Peyer's patch (tissue), 4 donors: ENCODE measurements around the gene KRT6C. TPM values are rescaled to one million over a fixed set of nuclear protein-coding genes. Genes with fewer than 3 reads are reported as not detected.
A peak's percentile ranks its signal among the peaks of the same experiment; 100 is the strongest.
"Not testable (repeated sequence)": the region's sequence is repeated elsewhere in the genome, so short reads cannot be mapped to it uniquely, and the experiment has no call there.

Source experiments
- DNase-seq, 3 donors: peaks; one replicate each; pipeline ENCODE4 v3.0.0-alpha.2; 2017 to 2019
- H3K27ac ChIP-seq, 4 donors: fragments of 200-600 bp; sonication (generic); one replicate each; pipeline ENCODE4 v1.5.1; 2016 to 2019
- H3K27me3 ChIP-seq, 2 donors: fragments of 200-600 bp; sonication (generic); one replicate each; pipeline ENCODE4 v1.5.1; 2019
- H3K36me3 ChIP-seq, 3 donors: fragments of 200-600 bp; sonication (generic); one replicate each; pipeline ENCODE4 v1.5.1; 2016 to 2019
- H3K4me1 ChIP-seq, 4 donors: fragments of 200-600 bp; sonication (generic); one replicate each; pipeline ENCODE4 v1.5.1; 2016 to 2019
- H3K4me3 ChIP-seq, 4 donors: fragments of 200-600 bp; sonication (generic); 1 replicate in 3 of 4; 2 replicates in 1 of 4; pipeline ENCODE4 v1.5.1; 2016 to 2019; ENCODE audit warnings: mild to moderate bottlenecking in 1 of 4
- H3K9me3 ChIP-seq, 4 donors: fragments of 200-600 bp; sonication (generic); one replicate each; pipeline ENCODE4 v1.5.1; 2016 to 2019; ENCODE audit warnings: mild to moderate bottlenecking in 1 of 4
- POLR2A ChIP-seq, 2 donors: fragments of 450-650 bp; IDR thresholded peaks; one replicate each; pipeline ENCODE4 v1.5.1; 2017; ENCODE audit warnings: antibody characterized with exemption in 2 of 2, mild to moderate bottlenecking in 2 of 2, moderate library complexity in 2 of 2
- total RNA-seq, 4 donors: library from RNA; depleted of rRNA; stranded (reverse); fragments of >200 nt; gene quantifications; one replicate each; pipeline ENCODE4 v1.1.0, GENCODE V29; 2016
- TF ChIP-seq, protein P1 (sequence below), 6 experiments: fragments of 450-650 bp in 4 of 6; fragments of 200-600 bp in 2 of 6; sonication (generic) in 1 of 6; IDR thresholded peaks; one replicate each; pipeline ENCODE4 v1.5.1; 2017 to 2019; ENCODE audit warnings: antibody characterized with exemption in 6 of 6, mild to moderate bottlenecking in 3 of 6, moderate library complexity in 1 of 6

The KRT6C gene
- total RNA-seq, 4 donors from 2014 or later: 0.67 TPM; not detected in 3

DNA sequence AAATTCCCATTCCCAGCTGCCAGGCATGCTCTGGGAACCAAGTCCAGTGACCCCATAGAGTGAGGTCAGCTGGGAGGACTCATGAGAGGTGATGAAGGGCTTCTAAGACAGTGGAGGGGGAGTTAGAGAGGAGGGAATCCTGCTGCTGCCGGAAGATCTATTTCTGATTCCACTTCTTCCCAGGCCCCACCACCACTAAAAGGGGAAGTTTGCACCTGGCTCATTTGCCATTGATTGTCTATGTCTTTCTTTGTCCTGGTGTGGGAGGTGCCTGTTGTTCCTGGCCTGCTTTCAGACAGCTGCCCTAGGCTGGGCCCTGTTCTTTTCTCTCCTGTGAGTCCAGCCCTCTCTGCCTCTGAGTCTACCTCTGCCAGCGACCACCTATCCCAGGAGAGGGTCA is 22.4 kb upstream of the KRT6C start:
- TF ChIP-seq, protein P1, sequence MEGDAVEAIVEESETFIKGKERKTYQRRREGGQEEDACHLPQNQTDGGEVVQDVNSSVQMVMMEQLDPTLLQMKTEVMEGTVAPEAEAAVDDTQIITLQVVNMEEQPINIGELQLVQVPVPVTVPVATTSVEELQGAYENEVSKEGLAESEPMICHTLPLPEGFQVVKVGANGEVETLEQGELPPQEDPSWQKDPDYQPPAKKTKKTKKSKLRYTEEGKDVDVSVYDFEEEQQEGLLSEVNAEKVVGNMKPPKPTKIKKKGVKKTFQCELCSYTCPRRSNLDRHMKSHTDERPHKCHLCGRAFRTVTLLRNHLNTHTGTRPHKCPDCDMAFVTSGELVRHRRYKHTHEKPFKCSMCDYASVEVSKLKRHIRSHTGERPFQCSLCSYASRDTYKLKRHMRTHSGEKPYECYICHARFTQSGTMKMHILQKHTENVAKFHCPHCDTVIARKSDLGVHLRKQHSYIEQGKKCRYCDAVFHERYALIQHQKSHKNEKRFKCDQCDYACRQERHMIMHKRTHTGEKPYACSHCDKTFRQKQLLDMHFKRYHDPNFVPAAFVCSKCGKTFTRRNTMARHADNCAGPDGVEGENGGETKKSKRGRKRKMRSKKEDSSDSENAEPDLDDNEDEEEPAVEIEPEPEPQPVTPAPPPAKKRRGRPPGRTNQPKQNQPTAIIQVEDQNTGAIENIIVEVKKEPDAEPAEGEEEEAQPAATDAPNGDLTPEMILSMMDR (IDR thresholded peaks at IDR 0.05): no peak
- no peak for TF ChIP-seq POLR2A (IDR thresholded peaks at IDR 0.05)
- H3K27ac ChIP-seq: no peak overlapping the region

DNA sequence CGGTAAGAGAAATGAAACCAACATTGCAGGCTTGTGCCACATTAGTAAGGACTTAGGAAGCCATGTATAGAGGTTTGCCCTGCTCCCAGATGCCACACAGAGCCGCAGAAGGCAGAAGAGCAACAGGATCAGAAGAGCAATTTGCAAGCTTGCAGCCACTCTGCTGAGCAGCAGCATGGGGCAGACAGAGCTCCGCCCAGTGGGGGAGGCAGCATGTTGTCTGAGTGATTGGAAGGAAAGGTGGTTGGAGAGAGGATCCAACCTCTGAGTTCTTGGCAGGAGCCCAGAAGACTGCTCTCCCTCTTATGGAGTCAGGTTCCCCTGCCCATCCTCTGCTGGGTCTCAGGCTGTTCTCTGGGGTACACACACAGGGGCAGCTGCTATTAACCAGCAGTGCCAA is 21.8 kb upstream of the KRT6C start:
- Histone ChIP-seq H3K27ac (no peak overlapping the region), H3K4me1 (peaks cover 0 to 4% (median 0%) of the 10 kb centered on the region in 4 donors), H3K9me3 (no peaks in the 10 kb centered on the region), H3K27me3 (no peaks in the 10 kb centered on the region), H3K36me3 (no peaks in the 10 kb centered on the region), H3K4me3 (no peak overlapping the region)
- TF ChIP-seq, protein P1 (IDR thresholded peaks at IDR 0.05): no peak
- DNase-seq: no peak

More for the DNA sequence above, 22.4 kb upstream of the KRT6C start:
- no peak overlapping the region for H3K4me3 ChIP-seq
- H3K27me3 ChIP-seq: no peaks in the 10 kb centered on the region
- peaks cover 0 to 4% (median 0%) of the 10 kb centered on the region in 4 donors for H3K4me1 ChIP-seq
- H3K9me3 ChIP-seq: no peaks in the 10 kb centered on the region
- no peak for DNase-seq
- no peaks in the 10 kb centered on the region for H3K36me3 ChIP-seq

DNA sequence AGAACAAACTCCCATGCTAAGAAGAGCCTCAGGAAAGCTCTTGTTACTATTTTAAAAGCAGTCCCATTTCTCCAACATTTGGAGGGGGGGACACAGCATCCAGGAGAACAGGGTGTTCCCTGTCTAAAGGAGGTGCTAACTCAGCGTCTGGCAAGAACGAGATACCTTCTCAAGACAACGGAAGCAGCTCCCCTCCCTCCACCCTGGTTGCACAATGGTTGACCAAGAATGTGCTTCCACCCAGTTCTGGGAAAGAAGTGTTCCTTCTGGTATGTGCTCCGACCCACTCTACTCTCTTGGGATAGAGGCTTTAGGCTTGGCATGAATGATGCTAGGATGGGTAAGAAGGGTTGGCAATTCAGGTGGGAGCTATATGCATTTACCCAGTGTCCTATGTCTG is 20.9 kb upstream of the KRT6C start:
- H3K27me3 ChIP-seq: no peaks in the 10 kb centered on the region

DNA sequence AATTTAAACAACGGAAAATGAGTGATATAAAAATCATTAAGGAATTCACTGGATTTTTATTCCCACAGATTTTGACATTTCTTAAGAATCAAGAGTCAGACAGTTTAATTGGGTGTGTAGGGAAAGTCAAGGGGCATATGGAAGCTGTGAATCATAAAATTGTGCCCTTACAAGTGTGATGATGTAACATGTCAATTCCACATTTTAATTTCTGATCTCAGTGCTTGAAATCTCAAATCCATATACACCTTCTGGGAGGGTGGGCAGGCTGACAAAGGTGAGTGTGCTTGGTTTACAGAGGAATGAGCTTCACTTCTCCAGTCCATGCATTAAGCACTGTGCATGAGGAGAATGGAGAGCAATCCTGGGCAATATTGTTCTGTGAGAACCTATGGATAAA is 20.5 kb upstream of the KRT6C start:
- H3K36me3 ChIP-seq: no peaks in the 10 kb centered on the region
- H3K27me3 ChIP-seq: no peaks in the 10 kb centered on the region
- TF ChIP-seq POLR2A (IDR thresholded peaks at IDR 0.05): no peak
- TF ChIP-seq, protein P1 (IDR thresholded peaks at IDR 0.05): no peak
- H3K4me3 ChIP-seq: no peak overlapping the region
- H3K27ac ChIP-seq: no peak overlapping the region
- peaks cover 0 to 4% (median 0%) of the 10 kb centered on the region in 4 donors for H3K4me1 ChIP-seq
- no peaks in the 10 kb centered on the region for H3K9me3 ChIP-seq
- DNase-seq: no peak

More for the DNA sequence above, 20.9 kb upstream of the KRT6C start:
- Histone ChIP-seq H3K27ac (no peak overlapping the region), H3K36me3 (no peaks in the 10 kb centered on the region), H3K4me1 (peaks cover 0 to 4% (median 0%) of the 10 kb centered on the region in 4 donors), H3K9me3 (no peaks in the 10 kb centered on the region), H3K4me3 (no peak overlapping the region)
- peak in 1 of 3 donors; percentile 58 for DNase-seq
- TF ChIP-seq, protein P1 (IDR thresholded peaks at IDR 0.05): no peak
- TF ChIP-seq POLR2A (IDR thresholded peaks at IDR 0.05): no peak

DNA sequence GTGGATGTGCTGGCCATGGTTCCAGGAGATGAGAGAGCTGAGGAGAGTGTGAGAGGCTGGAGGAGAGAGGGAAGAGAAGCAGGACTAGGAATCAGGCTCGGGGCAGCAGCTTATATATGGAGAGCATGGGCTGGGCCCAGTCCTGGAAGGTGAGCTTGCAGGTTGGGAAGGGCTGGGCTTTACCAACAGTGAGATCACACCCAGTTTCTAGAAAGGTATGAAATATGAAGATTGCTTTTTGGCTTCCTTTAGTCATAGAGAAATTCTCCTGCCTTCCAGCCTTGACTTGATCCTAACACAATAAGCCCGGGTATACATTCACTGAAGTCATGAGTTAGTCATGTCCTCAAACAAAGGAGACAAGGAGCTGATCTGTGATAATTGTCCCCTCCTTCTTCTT is 19.6 kb upstream of the KRT6C start, which contains the start of gene KRT6A:
TSS of gene KRT6A (minus strand) at position 86 of the 400 bp plus-strand sequence. CDS start at position 17, 69 bp downstream.
- no peak within 1 kb of the TSS for H3K4me3 ChIP-seq
- no peaks in the 10 kb centered on the region for H3K27me3 ChIP-seq
- TF ChIP-seq, protein P1 (IDR thresholded peaks at IDR 0.05): no peak
- no peak for TF ChIP-seq POLR2A (IDR thresholded peaks at IDR 0.05)
- no peaks in the 10 kb centered on the region for H3K9me3 ChIP-seq
- no peak within 1 kb of the TSS for H3K27ac ChIP-seq
- no peaks in the 10 kb centered on the region for H3K36me3 ChIP-seq
- no peak for DNase-seq
- peaks cover 0 to 4% (median 0%) of the 10 kb centered on the region in 4 donors for H3K4me1 ChIP-seq

DNA sequence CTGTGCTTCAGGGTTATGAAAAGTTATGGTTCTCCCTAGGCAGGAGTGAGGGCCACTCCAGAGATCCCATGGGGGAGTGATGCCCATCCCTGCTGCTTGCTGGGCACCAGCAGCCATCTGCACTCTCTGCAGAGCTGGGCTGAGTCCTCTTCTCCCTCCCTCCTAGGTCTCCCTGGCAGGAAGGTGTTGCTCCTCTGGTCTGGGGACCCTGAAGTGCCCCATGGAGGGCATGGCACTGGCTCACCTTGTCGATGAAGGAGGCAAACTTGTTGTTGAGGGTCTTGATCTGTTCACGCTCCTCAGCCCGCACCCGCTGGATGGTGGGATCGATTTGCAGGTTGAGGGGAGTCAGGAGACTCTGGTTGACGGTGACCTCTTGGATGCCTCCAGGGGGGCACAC is 18.8 kb upstream of the KRT6C start:
- H3K4me3 ChIP-seq, DNase-seq, H3K27ac ChIP-seq: not testable (repeated sequence)

GRCh38 chr12:52491495-52491894 is 17.9 kb upstream of the KRT6C start:
- not testable (repeated sequence) for DNase-seq, H3K4me1 ChIP-seq, H3K9me3 ChIP-seq, H3K36me3 ChIP-seq, H3K4me3 ChIP-seq, H3K27ac ChIP-seq, H3K27me3 ChIP-seq

More for the DNA sequence above, 18.8 kb upstream of the KRT6C start:
- H3K9me3 ChIP-seq, H3K4me1 ChIP-seq, H3K27me3 ChIP-seq, H3K36me3 ChIP-seq: not testable (repeated sequence)
